ENCODE results near the gene ARMC6.

Gene ARMC6

GRCh38 chr19:19026299-19026971 lies 7.0 kb upstream of the ARMC6 start:
- Histone ChIP-seq H3K4me1 (ENCODE audit: insufficient read depth, low read length) (peaks cover 42% of the 10 kb centered on the region; the same call in 1 of the 2 replicates), H2AFZ (ENCODE audit: low read depth, low read length) (no peak overlapping the region), H3K9ac (ENCODE audit: low read depth, low read length) (no peak overlapping the region), H3K4me3 (ENCODE audit: low read depth in 1 of 2, low read length in 2 of 2) (no peak overlapping the region), H3K79me2 (ENCODE audit: insufficient read depth, low read length) (peaks cover 90% of the 10 kb centered on the region), H4K20me1 (ENCODE audit: insufficient read depth, low read length) (peaks cover 56% of the 10 kb centered on the region), H3K36me3 (ENCODE audit: insufficient read depth, low read length) (peaks cover 95% of the 10 kb centered on the region), H3K9me3 (ENCODE audit: insufficient read depth, low read length, severe bottlenecking) (no peaks in the 10 kb centered on the region), H3K27ac (ENCODE audit: low read length) (no peak overlapping the region), H3K4me2 (ENCODE audit: insufficient read depth, low read length) (no peak overlapping the region), H3K27me3 (ENCODE audit: insufficient read depth, low read length, poor library complexity) (no peaks in the 10 kb centered on the region)
- DNase-seq (no peak), ATAC-seq (ENCODE audit: insufficient read depth, low read depth) (no peak)
- no peak for TF ChIP-seq EZH2 (IDR thresholded peaks at IDR 0.05; ENCODE audit: borderline replicate concordance, low read depth, low read length, severe bottlenecking)
- TF ChIP-seq CTCF (IDR thresholded peaks at IDR 0.05; ENCODE audit: borderline replicate concordance, extremely low read depth, low read length, poor library complexity, severe bottlenecking), result peak; percentile 23

GRCh38 chr19:19027228-19027627 lies 6.2 kb upstream of the ARMC6 start:
- Histone ChIP-seq H2AFZ (ENCODE audit: low read depth, low read length) (no peak overlapping the region), H3K4me3 (ENCODE audit: low read depth in 1 of 2, low read length in 2 of 2) (no peak overlapping the region), H3K27me3 (ENCODE audit: insufficient read depth, low read length, poor library complexity) (no peaks in the 10 kb centered on the region), H3K4me1 (ENCODE audit: insufficient read depth, low read length) (peaks cover 47% of the 10 kb centered on the region), H3K79me2 (ENCODE audit: insufficient read depth, low read length) (peaks cover 92% of the 10 kb centered on the region), H4K20me1 (ENCODE audit: insufficient read depth, low read length) (peaks cover 63% of the 10 kb centered on the region), H3K9ac (ENCODE audit: low read depth, low read length) (no peak overlapping the region), H3K4me2 (ENCODE audit: insufficient read depth, low read length) (no peak overlapping the region), H3K9me3 (ENCODE audit: insufficient read depth, low read length, severe bottlenecking) (no peaks in the 10 kb centered on the region), H3K36me3 (ENCODE audit: insufficient read depth, low read length) (peaks cover 93% of the 10 kb centered on the region), H3K27ac (ENCODE audit: low read length) (no peak overlapping the region)
- DNase-seq (no peak), ATAC-seq (ENCODE audit: insufficient read depth, low read depth) (no peak)
- TF ChIP-seq EZH2 (IDR thresholded peaks at IDR 0.05; ENCODE audit: borderline replicate concordance, low read depth, low read length, severe bottlenecking) (no peak), CTCF (IDR thresholded peaks at IDR 0.05; ENCODE audit: borderline replicate concordance, extremely low read depth, low read length, poor library complexity, severe bottlenecking) (no peak)

GRCh38 chr19:19028526-19028925 lies 4.9 kb upstream of the ARMC6 start:
- Histone ChIP-seq H3K4me1 (ENCODE audit: insufficient read depth, low read length) (peaks cover 42% of the 10 kb centered on the region), H3K79me2 (ENCODE audit: insufficient read depth, low read length) (peaks cover 89% of the 10 kb centered on the region), H3K9me3 (ENCODE audit: insufficient read depth, low read length, severe bottlenecking) (no peaks in the 10 kb centered on the region), H3K27me3 (ENCODE audit: insufficient read depth, low read length, poor library complexity) (no peaks in the 10 kb centered on the region), H3K4me2 (ENCODE audit: insufficient read depth, low read length) (no peak overlapping the region), H3K36me3 (ENCODE audit: insufficient read depth, low read length) (peaks cover 80% of the 10 kb centered on the region), H3K27ac (ENCODE audit: low read length) (no peak overlapping the region), H3K4me3 (ENCODE audit: low read depth in 1 of 2, low read length in 2 of 2) (no peak overlapping the region), H3K9ac (ENCODE audit: low read depth, low read length) (no peak overlapping the region), H2AFZ (ENCODE audit: low read depth, low read length) (no peak overlapping the region), H4K20me1 (ENCODE audit: insufficient read depth, low read length) (peaks cover 54% of the 10 kb centered on the region)
- no peak for ATAC-seq (ENCODE audit: insufficient read depth, low read depth)
- no peak for DNase-seq
- TF ChIP-seq CTCF (IDR thresholded peaks at IDR 0.05; ENCODE audit: borderline replicate concordance, extremely low read depth, low read length, poor library complexity, severe bottlenecking) (no peak), EZH2 (IDR thresholded peaks at IDR 0.05; ENCODE audit: borderline replicate concordance, low read depth, low read length, severe bottlenecking) (no peak)

Data from DND-41 (cell line).